ENCODE measurements around the gene AKR1B1.

The AKR1B1 gene

DNA sequence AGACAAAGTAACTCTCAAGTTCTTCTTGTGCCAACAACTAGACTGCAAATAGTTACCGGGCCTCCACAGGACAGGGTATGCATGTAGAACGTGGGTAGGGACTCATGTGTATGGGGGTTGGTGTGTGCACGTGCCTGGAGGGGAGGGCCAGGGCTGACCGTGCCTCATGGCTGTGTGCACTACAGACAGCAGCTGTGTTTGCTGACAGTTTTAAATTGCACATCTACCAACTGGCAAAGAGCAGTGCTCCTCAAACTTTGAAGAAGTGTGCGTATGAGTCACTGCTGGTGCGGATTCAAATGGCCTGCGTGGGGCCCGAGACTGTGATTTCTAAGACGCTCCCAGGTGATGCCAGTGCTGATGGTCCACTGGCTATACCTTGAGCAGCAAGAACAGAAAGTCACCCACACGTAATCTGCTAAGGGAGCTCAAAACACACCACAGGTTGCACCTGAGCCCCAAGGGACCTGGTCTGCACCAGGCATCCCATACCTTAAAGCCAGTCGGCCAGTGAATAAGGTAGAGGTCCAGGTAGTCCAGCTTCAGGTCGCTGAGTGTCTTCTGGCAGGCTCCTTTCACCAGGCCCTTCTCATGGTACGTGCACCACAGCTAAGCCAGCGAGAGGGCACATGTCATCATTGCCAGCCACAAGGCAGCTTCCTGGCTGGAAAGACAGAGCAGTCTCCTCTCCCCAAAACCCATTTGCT, 8.5 kb downstream of the AKR1B1 start:
- Histone ChIP-seq H3K9me3 (no peaks in the 10 kb centered on the region), H3K27me3 (peaks cover 16% of the 10 kb centered on the region), H3K4me3 (ENCODE audit: low read depth in 1 of 2, low read length in 1 of 2) (no peak overlapping the region), H3K4me1 (ENCODE audit: control insufficient read depth in 1 of 2, insufficient read depth in 1 of 2, low read depth in 1 of 2, low read length in 1 of 2) (no peaks in the 10 kb centered on the region), H3K27ac (no peak overlapping the region), H3K36me3 (no peaks in the 10 kb centered on the region)
- TF ChIP-seq, protein P1, sequence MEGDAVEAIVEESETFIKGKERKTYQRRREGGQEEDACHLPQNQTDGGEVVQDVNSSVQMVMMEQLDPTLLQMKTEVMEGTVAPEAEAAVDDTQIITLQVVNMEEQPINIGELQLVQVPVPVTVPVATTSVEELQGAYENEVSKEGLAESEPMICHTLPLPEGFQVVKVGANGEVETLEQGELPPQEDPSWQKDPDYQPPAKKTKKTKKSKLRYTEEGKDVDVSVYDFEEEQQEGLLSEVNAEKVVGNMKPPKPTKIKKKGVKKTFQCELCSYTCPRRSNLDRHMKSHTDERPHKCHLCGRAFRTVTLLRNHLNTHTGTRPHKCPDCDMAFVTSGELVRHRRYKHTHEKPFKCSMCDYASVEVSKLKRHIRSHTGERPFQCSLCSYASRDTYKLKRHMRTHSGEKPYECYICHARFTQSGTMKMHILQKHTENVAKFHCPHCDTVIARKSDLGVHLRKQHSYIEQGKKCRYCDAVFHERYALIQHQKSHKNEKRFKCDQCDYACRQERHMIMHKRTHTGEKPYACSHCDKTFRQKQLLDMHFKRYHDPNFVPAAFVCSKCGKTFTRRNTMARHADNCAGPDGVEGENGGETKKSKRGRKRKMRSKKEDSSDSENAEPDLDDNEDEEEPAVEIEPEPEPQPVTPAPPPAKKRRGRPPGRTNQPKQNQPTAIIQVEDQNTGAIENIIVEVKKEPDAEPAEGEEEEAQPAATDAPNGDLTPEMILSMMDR (IDR thresholded peaks at IDR 0.05), result no peak

DNA sequence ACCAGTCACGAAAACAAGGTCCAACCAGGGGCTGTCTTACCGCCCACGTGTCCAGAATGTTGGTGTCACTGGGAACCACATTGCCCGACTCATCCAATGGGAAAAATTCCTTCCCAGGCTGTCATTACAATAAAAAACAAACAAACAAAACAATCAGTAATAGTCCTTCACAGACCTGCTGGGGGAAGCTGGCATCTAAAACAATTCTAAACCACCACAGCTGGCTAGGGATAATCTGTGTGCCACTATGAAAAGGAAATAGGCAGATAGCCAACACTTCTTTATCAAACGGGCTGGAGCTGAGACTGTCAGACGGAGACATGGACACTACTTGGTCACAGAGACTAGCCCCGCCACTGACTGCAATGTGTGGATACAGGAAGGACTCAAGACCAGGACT, 9.2 kb downstream of the AKR1B1 start:
- Histone ChIP-seq H3K4me1 (ENCODE audit: control insufficient read depth in 1 of 2, insufficient read depth in 1 of 2, low read depth in 1 of 2, low read length in 1 of 2) (no peaks in the 10 kb centered on the region), H3K27ac (no peak overlapping the region), H3K27me3 (peaks cover 8% of the 10 kb centered on the region), H3K4me3 (ENCODE audit: low read depth in 1 of 2, low read length in 1 of 2) (no peak overlapping the region), H3K36me3 (no peaks in the 10 kb centered on the region), H3K9me3 (no peaks in the 10 kb centered on the region)
- TF ChIP-seq, protein P1 (IDR thresholded peaks at IDR 0.05), result no peak

DNA sequence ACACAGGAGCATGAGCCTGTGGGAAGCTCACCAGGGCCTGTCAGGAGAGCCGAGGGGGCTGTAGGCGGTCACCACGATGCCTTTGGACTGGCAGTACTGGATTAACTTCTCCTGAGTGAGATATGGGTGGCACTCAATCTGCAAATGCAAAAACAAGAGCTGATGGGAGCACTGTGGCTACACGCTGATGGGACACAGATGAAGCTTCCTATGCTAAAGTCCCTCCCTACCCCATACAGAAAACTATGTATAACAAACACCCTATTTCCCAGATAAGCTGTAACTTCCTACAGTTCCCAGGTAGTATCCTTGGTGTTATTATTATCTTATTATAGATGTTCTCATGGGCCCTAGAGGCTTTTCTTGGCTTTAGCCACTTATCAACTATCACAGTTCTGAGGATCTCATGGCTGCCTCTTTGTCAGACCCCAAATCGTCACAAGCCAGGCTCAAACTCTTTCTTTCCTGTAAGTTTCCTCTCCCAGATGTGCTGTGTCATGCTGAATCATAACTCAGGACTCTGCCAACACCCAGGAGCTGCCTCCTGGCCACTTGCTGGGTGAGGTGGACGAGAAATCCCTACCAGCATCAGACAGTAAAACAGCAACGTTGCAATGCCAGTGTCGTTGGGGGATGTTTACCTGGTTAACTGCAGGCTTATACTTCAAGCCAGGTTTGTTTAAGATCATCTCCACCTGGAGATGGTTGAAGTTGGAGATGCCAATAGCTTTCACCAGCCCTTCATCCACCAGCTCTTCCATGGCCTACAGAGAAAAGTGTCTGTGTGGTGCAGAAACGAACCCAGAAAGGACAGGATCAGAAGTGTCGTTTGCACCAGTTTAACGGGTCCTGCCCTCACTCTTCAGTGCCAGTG, 10.3 kb downstream of the AKR1B1 start:
- TF ChIP-seq, protein P1 (IDR thresholded peaks at IDR 0.05), result no peak
- Histone ChIP-seq H3K4me3 (ENCODE audit: low read depth in 1 of 2, low read length in 1 of 2) (no peak overlapping the region), H3K27me3 (no peaks in the 10 kb centered on the region), H3K36me3 (no peaks in the 10 kb centered on the region), H3K4me1 (ENCODE audit: control insufficient read depth in 1 of 2, insufficient read depth in 1 of 2, low read depth in 1 of 2, low read length in 1 of 2) (no peaks in the 10 kb centered on the region), H3K27ac (no peak overlapping the region), H3K9me3 (no peaks in the 10 kb centered on the region)

DNA sequence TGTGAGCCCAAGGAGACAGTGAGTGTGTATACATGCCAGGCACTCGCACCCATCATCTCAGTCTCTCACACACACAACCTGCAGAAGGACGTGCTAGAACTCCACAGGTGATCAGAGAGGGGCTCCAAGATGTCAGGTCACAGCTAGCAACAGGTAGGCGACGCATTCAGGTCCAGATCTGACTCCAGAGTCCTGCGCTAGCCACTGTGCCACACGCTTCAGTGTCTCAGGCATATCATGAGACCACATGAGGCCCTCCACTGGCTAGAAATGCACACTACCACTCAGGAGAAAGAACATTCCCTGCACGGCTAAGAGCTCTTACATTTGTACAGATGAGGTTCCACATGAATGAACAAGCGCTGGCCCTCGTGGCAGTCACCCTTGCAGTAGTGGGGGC, 11.5 kb downstream of the AKR1B1 start:
- Histone ChIP-seq H3K36me3 (no peaks in the 10 kb centered on the region), H3K9me3 (no peaks in the 10 kb centered on the region), H3K27me3 (no peaks in the 10 kb centered on the region), H3K27ac (no peak overlapping the region), H3K4me1 (ENCODE audit: control insufficient read depth in 1 of 2, insufficient read depth in 1 of 2, low read depth in 1 of 2, low read length in 1 of 2) (no peaks in the 10 kb centered on the region), H3K4me3 (ENCODE audit: low read depth in 1 of 2, low read length in 1 of 2) (no peak overlapping the region)
- TF ChIP-seq, protein P1 (IDR thresholded peaks at IDR 0.05), result no peak

DNA sequence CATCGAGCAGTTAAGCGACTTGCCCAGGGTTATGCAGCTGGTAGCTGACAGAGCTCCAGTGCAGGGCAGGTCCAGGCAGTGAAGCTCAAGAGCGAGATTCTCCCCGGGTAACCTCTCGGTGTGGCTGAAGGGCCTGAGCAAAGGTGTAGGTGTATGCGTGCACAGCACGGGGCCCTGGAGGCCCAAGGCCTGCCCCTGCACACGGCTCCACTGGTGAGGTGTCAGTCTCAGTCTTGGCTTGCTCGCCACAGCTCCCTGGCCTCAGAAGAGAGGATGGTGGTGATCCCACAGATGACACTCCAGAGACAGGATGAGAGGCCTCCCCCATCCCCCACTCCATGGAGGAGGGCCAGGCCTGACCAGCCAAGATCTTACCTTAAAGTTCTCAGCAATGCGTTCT, 12.0 kb downstream of the AKR1B1 start:
- no peaks in the 10 kb centered on the region for H3K36me3 ChIP-seq
- no peaks in the 10 kb centered on the region for H3K27me3 ChIP-seq
- H3K4me1 ChIP-seq (ENCODE audit: control insufficient read depth in 1 of 2, insufficient read depth in 1 of 2, low read depth in 1 of 2, low read length in 1 of 2), result no peaks in the 10 kb centered on the region
- H3K9me3 ChIP-seq, result no peaks in the 10 kb centered on the region
- TF ChIP-seq, protein P1 (IDR thresholded peaks at IDR 0.05), result no peak
- no peak overlapping the region for H3K4me3 ChIP-seq (ENCODE audit: low read depth in 1 of 2, low read length in 1 of 2)
- H3K27ac ChIP-seq, result no peak overlapping the region

All from neutrophil (primary cell).